Sigmoid colon (tissue), 4 donors: ENCODE data around the gene SLC15A3.

Experiments used
- EP300 ChIP-seq, 4 donors: sonication (generic); formaldehyde crosslinking; IDR thresholded peaks; one replicate each; pipeline ENCODE4 v1.6.1; 2017; ENCODE audit warnings: antibody characterized with exemption in 4 of 4
- POLR2AphosphoS5 ChIP-seq, 4 donors: sonication (generic); formaldehyde crosslinking; IDR thresholded peaks; one replicate each; pipeline ENCODE4 v1.6.1; 2017; ENCODE audit warnings: antibody characterized with exemption in 4 of 4
- TF ChIP-seq, protein P1 (sequence below), 4 experiments: fragments of 450-650 bp in 3 of 4; fragments of 200-600 bp in 1 of 4; IDR thresholded peaks; one replicate each; pipeline ENCODE4 v1.5.1; 2016 to 2019; ENCODE audit warnings: antibody characterized with exemption in 4 of 4, mild to moderate bottlenecking in 3 of 4, moderate library complexity in 2 of 4

DNA sequence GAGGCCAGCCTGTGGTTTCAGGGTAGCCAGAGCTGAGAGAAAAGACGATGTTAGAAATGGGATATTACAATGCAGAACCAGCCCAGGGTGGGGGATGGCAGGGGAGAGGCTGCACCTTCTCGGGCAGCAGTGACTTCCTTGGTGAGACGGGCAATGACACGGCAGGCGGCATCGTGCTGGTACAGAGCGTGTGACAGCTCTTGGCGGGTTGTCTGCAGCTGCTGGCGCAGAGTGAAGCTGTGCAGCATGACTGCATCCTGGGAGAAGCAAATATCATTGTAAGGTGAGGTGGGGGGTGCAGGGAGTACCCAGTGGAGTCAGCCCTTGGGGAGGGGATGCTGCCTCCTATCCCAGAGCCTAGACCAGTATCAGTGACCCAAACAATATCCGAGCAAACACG is 49.4 kb downstream of the SLC15A3 start:
- TF ChIP-seq, protein P1, sequence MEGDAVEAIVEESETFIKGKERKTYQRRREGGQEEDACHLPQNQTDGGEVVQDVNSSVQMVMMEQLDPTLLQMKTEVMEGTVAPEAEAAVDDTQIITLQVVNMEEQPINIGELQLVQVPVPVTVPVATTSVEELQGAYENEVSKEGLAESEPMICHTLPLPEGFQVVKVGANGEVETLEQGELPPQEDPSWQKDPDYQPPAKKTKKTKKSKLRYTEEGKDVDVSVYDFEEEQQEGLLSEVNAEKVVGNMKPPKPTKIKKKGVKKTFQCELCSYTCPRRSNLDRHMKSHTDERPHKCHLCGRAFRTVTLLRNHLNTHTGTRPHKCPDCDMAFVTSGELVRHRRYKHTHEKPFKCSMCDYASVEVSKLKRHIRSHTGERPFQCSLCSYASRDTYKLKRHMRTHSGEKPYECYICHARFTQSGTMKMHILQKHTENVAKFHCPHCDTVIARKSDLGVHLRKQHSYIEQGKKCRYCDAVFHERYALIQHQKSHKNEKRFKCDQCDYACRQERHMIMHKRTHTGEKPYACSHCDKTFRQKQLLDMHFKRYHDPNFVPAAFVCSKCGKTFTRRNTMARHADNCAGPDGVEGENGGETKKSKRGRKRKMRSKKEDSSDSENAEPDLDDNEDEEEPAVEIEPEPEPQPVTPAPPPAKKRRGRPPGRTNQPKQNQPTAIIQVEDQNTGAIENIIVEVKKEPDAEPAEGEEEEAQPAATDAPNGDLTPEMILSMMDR (IDR thresholded peaks at IDR 0.05): no peak
- TF ChIP-seq EP300 (IDR thresholded peaks at IDR 0.05) (no peak), POLR2AphosphoS5 (IDR thresholded peaks at IDR 0.05) (no peak)
